ENCODE measurements around the gene CEBPG.

- TF ChIP-seq CTCF (conservative IDR thresholded peaks at IDR 0.05; ENCODE audit: low read length) (no peak), EZH2phosphoT487 (IDR thresholded peaks at IDR 0.05; ENCODE audit: borderline replicate concordance) (no peak)
Measured at GRCh38 chr19:33407716-33408115, 34.2 kb downstream of the CEBPG start.

Data from Loucy (cell line).